HCT116 (cell line): Measurements from ENCODE around the gene CNTN5. TPM values are rescaled to one million over a fixed set of nuclear protein-coding genes. Genes with fewer than 3 reads are reported as not detected.

Experiments used
- ATAC-seq: fragments of 200-7000 bp; cut with Tn5 transposase; 2 replicates; pipeline ENCODE4 v1.9.1; 2020; ENCODE audit warnings: mild to moderate bottlenecking, moderate library complexity
- BruUV-seq: library from RNA; stranded (reverse); fragments of 400-500 nt; replicated peaks from 2 replicates; lab custom pipeline; 2021; lab: Mats Ljungman, UMichigan
- CTCF ChIA-PET: fragments of 300-600 bp; sonication (Branson Sonifier 250); formaldehyde crosslinking; loops from one replicate; lab custom pipeline; 2021; ENCODE audit warnings: antibody characterized with exemption; lab: Charles Lee
- POLR2A ChIA-PET: fragments of 300-600, 350-600 bp; sonication (Branson Sonifier 250); formaldehyde crosslinking; loops from one replicate; lab custom pipeline; 2021; ENCODE audit warnings: antibody characterized with exemption; lab: Charles Lee
- RAD21 ChIA-PET, 2 experiments: fragments of 300-600 bp; sonication (Branson Sonifier 250); formaldehyde crosslinking; loops; one replicate each; lab custom pipeline; 2023; ENCODE audit warnings: low total read pairs in 2 of 2; ENCODE audit not compliant: uncharacterized antibody in 2 of 2, unreplicated experiment in 2 of 2, low non-redundant PET in 1 of 2; lab: Charles Lee
- DNase-seq: peaks from one replicate; pipeline ENCODE4 v3.0.0-alpha.2; 2010; ENCODE audit warnings: low read depth, low spot score
- H2AFZ ChIP-seq: fragments of 200-600 bp; shearing (Covaris generic), sonication (generic); 2 replicates; pipeline ENCODE4 v1.6.1; 2017; ENCODE audit warnings: low read depth, mixed run types, mixed read lengths, antibody characterized with exemption, low read length; ENCODE audit not compliant: poor library complexity, severe bottlenecking
- H3K27ac ChIP-seq: 2 replicates; pipeline ENCODE4 v1.5.1; 2012; ENCODE audit warnings: low read depth, low read length
- H3K27me3 ChIP-seq: fragments of 200-600 bp; sonication (generic); 2 replicates; pipeline ENCODE4 v1.6.1; 2016; ENCODE audit warnings: mixed run types, low read length, mixed read lengths; ENCODE audit not compliant: insufficient read depth
- H3K36me3 ChIP-seq, 2 experiments: fragments of 200-500 bp in 1 of 2; fragments of 200-600 bp in 1 of 2; sonication (Bioruptor generic) in 1 of 2; sonication (generic) in 1 of 2; 2 replicates each; pipeline versions ENCODE4 v1.5.1 to v1.6.1; 2014 to 2016; ENCODE audit warnings: low read length in 2 of 2, inconsistent platforms in 1 of 2, mixed read lengths in 1 of 2, mixed run types in 1 of 2; ENCODE audit not compliant: insufficient read depth in 2 of 2, control insufficient read depth in 1 of 2
- H3K4me1 ChIP-seq, 2 experiments: fragments of 200-600 bp in 1 of 2; sonication (generic) in 1 of 2; 2 replicates each; pipeline versions ENCODE4 v1.5.1 to v1.6.1; 2012 to 2017; ENCODE audit warnings: low read length in 2 of 2, inconsistent platforms in 1 of 2, mild to moderate bottlenecking in 1 of 2, mixed read lengths in 1 of 2, mixed run types in 1 of 2, moderate library complexity in 1 of 2; ENCODE audit not compliant: insufficient read depth in 2 of 2, control insufficient read depth in 1 of 2
- H3K4me2 ChIP-seq: fragments of 200-600 bp; sonication (generic); 2 replicates; pipeline ENCODE4 v1.6.1; 2017; ENCODE audit warnings: mixed run types, low read length, mixed read lengths
- H3K4me3 ChIP-seq, 2 experiments: fragments of 200-600 bp in 1 of 2; sonication (generic) in 1 of 2; replicated peaks in 1 of 2; 2 replicates each; pipeline ENCODE4 v1.5.1; 2011 to 2016; ENCODE audit warnings: low read length in 2 of 2, control low read depth in 1 of 2, low read depth in 1 of 2, mild to moderate bottlenecking in 1 of 2, mixed read lengths in 1 of 2, mixed run types in 1 of 2
- H3K79me2 ChIP-seq: fragments of 200-600 bp; sonication (generic); 2 replicates; pipeline ENCODE4 v1.6.1; 2017; ENCODE audit warnings: mild to moderate bottlenecking, mixed run types, low read length, moderate library complexity, mixed read lengths; ENCODE audit not compliant: insufficient read depth
- H3K9ac ChIP-seq: fragments of 200-600 bp; sonication (generic); 2 replicates; pipeline ENCODE4 v1.6.1; 2016; ENCODE audit warnings: low read length, mixed read lengths
- H3K9me2 ChIP-seq: fragments of 200-600 bp; sonication (generic), shearing (Covaris generic); 2 replicates; pipeline ENCODE4 v1.6.1; 2017; ENCODE audit warnings: mixed run types, mild to moderate bottlenecking, moderate library complexity; ENCODE audit not compliant: insufficient read depth
- H3K9me3 ChIP-seq, 2 experiments: fragments of 200-500 bp in 1 of 2; fragments of 200-600 bp in 1 of 2; sonication (Bioruptor generic) in 1 of 2; sonication (generic) in 1 of 2; 2 replicates each; pipeline ENCODE4 v1.6.1; 2014 to 2017; ENCODE audit warnings: low read length in 2 of 2, mixed read lengths in 2 of 2, inconsistent platforms in 1 of 2, low read depth in 1 of 2, mild to moderate bottlenecking in 1 of 2, mixed run types in 1 of 2, moderate library complexity in 1 of 2; ENCODE audit not compliant: control insufficient read depth in 1 of 2, insufficient read depth in 1 of 2
- H4K20me1 ChIP-seq: fragments of 200-600 bp; sonication (generic), shearing (Covaris generic); 2 replicates; pipeline ENCODE4 v1.6.1; 2017; ENCODE audit warnings: mixed run types, mild to moderate bottlenecking, moderate library complexity; ENCODE audit not compliant: insufficient read depth
- ATF3 ChIP-seq: IDR thresholded peaks from 2 replicates; pipeline ENCODE4 v1.6.1; 2012
- CBX3 ChIP-seq: IDR thresholded peaks from 2 replicates; pipeline ENCODE4 v1.6.1; 2012; ENCODE audit warnings: low read depth
- ELF1 ChIP-seq: IDR thresholded peaks from 2 replicates; pipeline ENCODE4 v1.6.1; 2012; ENCODE audit warnings: low read depth, borderline replicate concordance
- EZH2phosphoT487 ChIP-seq: fragments of 200-600 bp; IDR thresholded peaks from 2 replicates; pipeline ENCODE4 v1.6.1; 2018; ENCODE audit warnings: antibody characterized with exemption, borderline replicate concordance
- FOSL1 ChIP-seq: IDR thresholded peaks from 2 replicates; pipeline ENCODE4 v1.6.1; 2012; ENCODE audit warnings: low read depth
- POLR2AphosphoS5 ChIP-seq: IDR thresholded peaks from 2 replicates; pipeline ENCODE4 v1.6.1; 2011; ENCODE audit warnings: mild to moderate bottlenecking, low read depth, low read length, moderate library complexity
- SP1 ChIP-seq: IDR thresholded peaks from 2 replicates; pipeline ENCODE4 v1.6.1; 2012; ENCODE audit warnings: low read depth
- SRF ChIP-seq: IDR thresholded peaks from 2 replicates; pipeline ENCODE4 v1.6.1; 2012; ENCODE audit warnings: low read depth
- ZNF274 ChIP-seq: fragments of 200-500 bp; sonication (Bioruptor generic); IDR thresholded peaks from 2 replicates; pipeline ENCODE4 v1.6.1; 2014; ENCODE audit warnings: mild to moderate bottlenecking, low read depth, low read length, inconsistent platforms
- intact Hi-C: fragments of 100-400 bp; cut with micrococcal nuclease; formaldehyde crosslinking; loops from 2 replicates; pipeline ENCODE4 v1.10.0; 2022
- total RNA-seq: library from RNA; stranded (reverse); gene quantifications from one replicate; pipeline ENCODE4 v1.2.1, GENCODE V29; 2021; ENCODE audit not compliant: unreplicated experiment
- TF ChIP-seq, protein P1 (sequence below): IDR thresholded peaks from 2 replicates; pipeline ENCODE4 v1.6.1; 2011; ENCODE audit warnings: mild to moderate bottlenecking, low read length, moderate library complexity; ENCODE audit not compliant: insufficient replicate concordance; ENCODE audit errors: extremely low read depth
- TF ChIP-seq, protein P2 (sequence below): IDR thresholded peaks from 2 replicates; pipeline ENCODE4 v1.6.1; 2012; ENCODE audit warnings: low read depth
- TF ChIP-seq, protein P3 (sequence below): IDR thresholded peaks from 2 replicates; pipeline ENCODE4 v1.6.1; 2012

The CNTN5 gene
- total RNA-seq, 1 experiment from 2014 or later, result not detected

DNA sequence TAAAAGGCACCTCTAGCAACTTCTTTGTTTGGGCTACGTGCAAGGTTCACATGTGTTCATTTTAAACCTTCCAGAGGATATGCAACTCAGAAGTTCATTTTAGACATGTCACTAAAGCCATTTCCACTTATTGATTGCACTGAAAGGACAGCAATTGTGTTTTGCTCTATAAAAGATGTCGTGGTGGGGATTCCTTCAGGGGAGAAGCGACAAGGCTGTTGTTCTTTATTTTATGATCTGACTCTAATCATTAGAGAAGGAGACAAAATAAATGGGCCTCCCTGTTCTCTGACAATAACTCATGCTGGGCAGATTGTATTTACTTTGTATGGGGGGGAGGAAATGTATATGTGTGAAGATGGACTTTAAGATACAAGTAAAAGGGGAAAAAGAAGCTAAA lies 1296.2 kb downstream of the CNTN5 start (continued):
- TF ChIP-seq, protein P1, sequence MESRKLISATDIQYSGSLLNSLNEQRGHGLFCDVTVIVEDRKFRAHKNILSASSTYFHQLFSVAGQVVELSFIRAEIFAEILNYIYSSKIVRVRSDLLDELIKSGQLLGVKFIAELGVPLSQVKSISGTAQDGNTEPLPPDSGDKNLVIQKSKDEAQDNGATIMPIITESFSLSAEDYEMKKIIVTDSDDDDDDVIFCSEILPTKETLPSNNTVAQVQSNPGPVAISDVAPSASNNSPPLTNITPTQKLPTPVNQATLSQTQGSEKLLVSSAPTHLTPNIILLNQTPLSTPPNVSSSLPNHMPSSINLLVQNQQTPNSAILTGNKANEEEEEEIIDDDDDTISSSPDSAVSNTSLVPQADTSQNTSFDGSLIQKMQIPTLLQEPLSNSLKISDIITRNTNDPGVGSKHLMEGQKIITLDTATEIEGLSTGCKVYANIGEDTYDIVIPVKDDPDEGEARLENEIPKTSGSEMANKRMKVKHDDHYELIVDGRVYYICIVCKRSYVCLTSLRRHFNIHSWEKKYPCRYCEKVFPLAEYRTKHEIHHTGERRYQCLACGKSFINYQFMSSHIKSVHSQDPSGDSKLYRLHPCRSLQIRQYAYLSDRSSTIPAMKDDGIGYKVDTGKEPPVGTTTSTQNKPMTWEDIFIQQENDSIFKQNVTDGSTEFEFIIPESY, result no peak

- RAD21 ChIA-PET, result no interaction called here
- H3K9me3 ChIP-seq, result no peaks in the 10 kb centered on the region
- no peaks in the 10 kb centered on the region for H3K27me3 ChIP-seq
- no peak overlapping the region for H3K4me3 ChIP-seq
- BruUV-seq, result no TSS peak
- no peaks in the 10 kb centered on the region for H4K20me1 ChIP-seq
- intact Hi-C loops, result no loop called here
- TF ChIP-seq POLR2AphosphoS5 (no peak), CBX3 (no peak), ZNF274 (no peak), ELF1 (no peak), SRF (no peak), ATF3 (no peak), EZH2phosphoT487 (no peak), FOSL1 (no peak), SP1 (no peak)
- TF ChIP-seq, protein P1, result no peak
- TF ChIP-seq, protein P2, sequence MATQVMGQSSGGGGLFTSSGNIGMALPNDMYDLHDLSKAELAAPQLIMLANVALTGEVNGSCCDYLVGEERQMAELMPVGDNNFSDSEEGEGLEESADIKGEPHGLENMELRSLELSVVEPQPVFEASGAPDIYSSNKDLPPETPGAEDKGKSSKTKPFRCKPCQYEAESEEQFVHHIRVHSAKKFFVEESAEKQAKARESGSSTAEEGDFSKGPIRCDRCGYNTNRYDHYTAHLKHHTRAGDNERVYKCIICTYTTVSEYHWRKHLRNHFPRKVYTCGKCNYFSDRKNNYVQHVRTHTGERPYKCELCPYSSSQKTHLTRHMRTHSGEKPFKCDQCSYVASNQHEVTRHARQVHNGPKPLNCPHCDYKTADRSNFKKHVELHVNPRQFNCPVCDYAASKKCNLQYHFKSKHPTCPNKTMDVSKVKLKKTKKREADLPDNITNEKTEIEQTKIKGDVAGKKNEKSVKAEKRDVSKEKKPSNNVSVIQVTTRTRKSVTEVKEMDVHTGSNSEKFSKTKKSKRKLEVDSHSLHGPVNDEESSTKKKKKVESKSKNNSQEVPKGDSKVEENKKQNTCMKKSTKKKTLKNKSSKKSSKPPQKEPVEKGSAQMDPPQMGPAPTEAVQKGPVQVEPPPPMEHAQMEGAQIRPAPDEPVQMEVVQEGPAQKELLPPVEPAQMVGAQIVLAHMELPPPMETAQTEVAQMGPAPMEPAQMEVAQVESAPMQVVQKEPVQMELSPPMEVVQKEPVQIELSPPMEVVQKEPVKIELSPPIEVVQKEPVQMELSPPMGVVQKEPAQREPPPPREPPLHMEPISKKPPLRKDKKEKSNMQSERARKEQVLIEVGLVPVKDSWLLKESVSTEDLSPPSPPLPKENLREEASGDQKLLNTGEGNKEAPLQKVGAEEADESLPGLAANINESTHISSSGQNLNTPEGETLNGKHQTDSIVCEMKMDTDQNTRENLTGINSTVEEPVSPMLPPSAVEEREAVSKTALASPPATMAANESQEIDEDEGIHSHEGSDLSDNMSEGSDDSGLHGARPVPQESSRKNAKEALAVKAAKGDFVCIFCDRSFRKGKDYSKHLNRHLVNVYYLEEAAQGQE, result no peak
- TF ChIP-seq, protein P3, sequence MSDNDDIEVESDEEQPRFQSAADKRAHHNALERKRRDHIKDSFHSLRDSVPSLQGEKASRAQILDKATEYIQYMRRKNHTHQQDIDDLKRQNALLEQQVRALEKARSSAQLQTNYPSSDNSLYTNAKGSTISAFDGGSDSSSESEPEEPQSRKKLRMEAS, result no peak
- H3K4me1 ChIP-seq, result no peaks in the 10 kb centered on the region
- H3K27ac ChIP-seq, result no peak overlapping the region
- H3K36me3 ChIP-seq, result no peaks in the 10 kb centered on the region
- POLR2A ChIA-PET, result no interaction called here
- no peak overlapping the region for H2AFZ ChIP-seq
- ATAC-seq (no peak), DNase-seq (no peak)
- H3K9ac ChIP-seq, result no peak overlapping the region
- no peaks in the 10 kb centered on the region for H3K9me2 ChIP-seq
- H3K79me2 ChIP-seq, result no peaks in the 10 kb centered on the region
- H3K4me2 ChIP-seq, result no peak overlapping the region
- CTCF ChIA-PET, result no interaction called here
Observed at GRCh38 chr11:100319691-100320090, 1298.9 kb downstream of the CNTN5 start.
